ENCODE results near the gene STIM1. TPM values are rescaled to one million over a fixed set of nuclear protein-coding genes. Genes with fewer than 3 reads are reported as not detected.
"Not testable (repeated sequence)": the region's sequence is repeated elsewhere in the genome, so short reads cannot be mapped to it uniquely, and the experiment has no call there.

STIM1 gene
- total RNA-seq, 4 donors from 2014 or later: 36.3 to 158 (median 46.1) TPM

- Histone ChIP-seq H3K27me3 (no peaks in the 10 kb centered on the region), H3K4me3 (peak overlapping the region in 2 of 4 donors; percentile 19 to 20), H3K4me1 (peaks cover 6 to 53% (median 38%) of the 10 kb centered on the region in 4 donors), H3K9me3 (no peaks in the 10 kb centered on the region), H3K27ac (peak overlapping the region in 1 of 4 donors; percentile 11), H3K36me3 (no peaks in the 10 kb centered on the region)
- TF ChIP-seq CTCF (IDR thresholded peaks at IDR 0.05): no peak
- no peak for TF ChIP-seq POLR2A (IDR thresholded peaks at IDR 0.05)
- DNase-seq: no peak
These were observed 4.0 kb downstream of the STIM1 start for GRCh38 chr11:3859373-3859881.

GRCh38 chr11:3860375-3860774 is 4.9 kb downstream of the STIM1 start:
- H3K9me3 ChIP-seq: no peaks in the 10 kb centered on the region
- no peak for DNase-seq
- peaks cover 6 to 58% (median 44%) of the 10 kb centered on the region in 4 donors for H3K4me1 ChIP-seq
- H3K27me3 ChIP-seq: no peaks in the 10 kb centered on the region
- H3K4me3 ChIP-seq: no peak overlapping the region
- no peak overlapping the region for H3K27ac ChIP-seq
- TF ChIP-seq CTCF (IDR thresholded peaks at IDR 0.05) (no peak), POLR2A (IDR thresholded peaks at IDR 0.05) (no peak)
- no peaks in the 10 kb centered on the region for H3K36me3 ChIP-seq

- peaks cover 6 to 64% (median 46%) of the 10 kb centered on the region in 4 donors for H3K4me1 ChIP-seq
- DNase-seq, H3K27ac ChIP-seq: not testable (repeated sequence)
These were observed 5.5 kb downstream of the STIM1 start for GRCh38 chr11:3860898-3861393.

GRCh38 chr11:3861683-3862082 is 6.2 kb downstream of the STIM1 start:
- H3K9me3 ChIP-seq: no peaks in the 10 kb centered on the region
- no peaks in the 10 kb centered on the region for H3K27me3 ChIP-seq
- H3K4me3 ChIP-seq: no peak overlapping the region
- no peaks in the 10 kb centered on the region for H3K36me3 ChIP-seq
- H3K27ac ChIP-seq: no peak overlapping the region
- DNase-seq: no peak
- H3K4me1 ChIP-seq: peaks cover 6 to 67% (median 49%) of the 10 kb centered on the region in 4 donors
- TF ChIP-seq POLR2A (IDR thresholded peaks at IDR 0.05) (no peak), CTCF (IDR thresholded peaks at IDR 0.05) (no peak)

More at GRCh38 chr11:3860898-3861393, 5.5 kb downstream of the STIM1 start:
- H3K36me3 ChIP-seq, H3K27me3 ChIP-seq, H3K4me3 ChIP-seq, H3K9me3 ChIP-seq: not testable (repeated sequence)

- TF ChIP-seq CTCF (IDR thresholded peaks at IDR 0.05): no peak
- no peak for TF ChIP-seq POLR2A (IDR thresholded peaks at IDR 0.05)
- Histone ChIP-seq H3K36me3 (no peaks in the 10 kb centered on the region), H3K4me1 (peaks cover 0 to 49% (median 33%) of the 10 kb centered on the region in 4 donors), H3K27ac (peak overlapping the region; percentile 3 to 44 (median 18)), H3K27me3 (no peaks in the 10 kb centered on the region), H3K9me3 (no peaks in the 10 kb centered on the region), H3K4me3 (no peak overlapping the region)
- DNase-seq: no peak
These were observed 10.1 kb downstream of the STIM1 start for GRCh38 chr11:3865388-3866193.

- TF ChIP-seq CTCF (IDR thresholded peaks at IDR 0.05) (no peak), POLR2A (IDR thresholded peaks at IDR 0.05) (no peak)
- DNase-seq: no peak
- Histone ChIP-seq H3K4me3 (no peak overlapping the region), H3K36me3 (no peaks in the 10 kb centered on the region), H3K27me3 (no peaks in the 10 kb centered on the region), H3K27ac (peak overlapping the region in 1 of 4 donors; percentile 44), H3K4me1 (peaks cover 0 to 42% (median 27%) of the 10 kb centered on the region in 4 donors), H3K9me3 (no peaks in the 10 kb centered on the region)
These were observed 10.7 kb downstream of the STIM1 start for GRCh38 chr11:3866206-3866605.

Measured in Peyer's patch (tissue), 4 donors.